Left renal cortex interstitium (tissue), 4 donors: ENCODE results near the gene PSMB9. TPM values are rescaled to one million over a fixed set of nuclear protein-coding genes. Genes with fewer than 3 reads are reported as not detected.
A peak's percentile ranks its signal among the peaks of the same experiment; 100 is the strongest.
"Not testable (repeated sequence)": the region's sequence is repeated elsewhere in the genome, so short reads cannot be mapped to it uniquely, and the experiment has no call there.

Experiments used
- DNase-seq, 4 donors: peaks; one replicate each; pipeline ENCODE4 v3.0.0-alpha.2; 2013; ENCODE audit warnings: low read depth in 4 of 4, low spot score in 2 of 4, missing footprints in 1 of 4
- polyA plus RNA-seq, 4 donors: library from polyadenylated mRNA; unstranded; fragments of 120-200 nt; gene quantifications; one replicate each; pipeline ENCODE4 v1.2.1, GENCODE V29; 2013; ENCODE audit not compliant: insufficient read length in 4 of 4

The PSMB9 gene
- polyA plus RNA-seq: 1 to 10 TPM; 4.4 to 8.4 (median 7.7) TPM

DNA sequence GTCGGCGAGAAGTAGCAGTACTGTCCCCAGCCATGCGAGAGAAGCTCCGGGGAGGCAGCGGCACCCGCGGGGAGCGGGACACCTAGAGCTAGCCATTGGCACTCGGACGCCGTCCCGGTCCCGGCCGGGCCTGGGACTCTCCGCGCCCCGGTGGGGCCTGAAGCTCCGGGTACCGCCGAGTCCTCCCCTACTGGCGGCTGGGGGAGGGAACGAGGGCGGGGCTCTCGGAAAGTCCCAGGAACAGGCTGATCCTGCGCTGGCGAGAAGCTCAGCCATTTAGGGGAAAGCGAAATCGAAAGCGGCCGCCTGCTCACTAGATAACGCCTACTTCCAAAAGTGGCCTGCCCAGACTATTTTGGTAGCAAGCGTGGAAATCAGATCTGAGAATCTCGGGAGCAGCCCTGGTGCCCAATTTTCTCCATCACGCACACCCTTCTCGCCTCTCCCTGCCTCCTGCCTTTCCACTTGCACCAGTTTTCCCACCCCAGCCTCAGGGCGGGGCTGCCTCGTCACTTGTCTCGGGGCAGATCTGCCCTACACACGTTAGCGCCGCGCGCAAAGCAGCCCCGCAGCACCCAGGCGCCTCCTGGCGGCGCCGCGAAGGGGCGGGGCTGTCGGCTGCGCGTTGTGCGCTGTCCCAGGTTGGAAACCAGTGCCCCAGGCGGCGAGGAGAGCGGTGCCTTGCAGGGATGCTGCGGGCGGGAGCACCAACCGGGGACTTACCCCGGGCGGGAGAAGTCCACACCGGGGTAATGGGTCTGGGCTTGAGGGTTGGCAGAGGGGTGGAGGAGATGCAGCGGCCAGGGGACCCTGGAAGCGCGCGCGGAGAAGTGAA is at the start of gene PSMB9, which contains the start of gene TAP1:
Gene PSMB9, plus strand, starts transcription at position 652 of the 835 bp plus-strand sequence. Its CDS starts 38 bp downstream, at position 690.
Gene TAP1, minus strand, starts transcription at position 164 of the 835 bp plus-strand sequence. Its CDS starts 68 bp downstream, at position 96.
- peak; percentile 85 to 88 (median 87) for DNase-seq

DNA sequence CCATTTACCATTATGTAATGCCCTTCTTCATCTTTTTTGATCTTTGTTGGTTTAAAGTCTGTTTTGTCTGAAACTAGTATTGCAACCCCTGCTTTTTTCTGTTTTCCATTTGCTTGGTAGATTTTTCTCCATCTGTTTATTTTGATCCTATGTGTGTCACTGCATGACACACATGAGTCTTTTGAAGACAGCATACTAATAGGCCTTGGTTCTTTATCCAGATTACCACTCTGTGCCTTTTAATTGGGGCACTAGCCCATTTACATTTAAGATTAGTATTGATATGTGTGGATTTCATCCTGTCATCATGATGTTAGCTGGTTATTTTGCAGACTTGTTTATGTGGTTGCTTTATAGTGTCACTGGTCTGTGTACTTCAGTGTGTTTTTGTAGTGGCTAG is 48.6 kb upstream of the PSMB9 start:
- DNase-seq: not testable (repeated sequence)

DNA sequence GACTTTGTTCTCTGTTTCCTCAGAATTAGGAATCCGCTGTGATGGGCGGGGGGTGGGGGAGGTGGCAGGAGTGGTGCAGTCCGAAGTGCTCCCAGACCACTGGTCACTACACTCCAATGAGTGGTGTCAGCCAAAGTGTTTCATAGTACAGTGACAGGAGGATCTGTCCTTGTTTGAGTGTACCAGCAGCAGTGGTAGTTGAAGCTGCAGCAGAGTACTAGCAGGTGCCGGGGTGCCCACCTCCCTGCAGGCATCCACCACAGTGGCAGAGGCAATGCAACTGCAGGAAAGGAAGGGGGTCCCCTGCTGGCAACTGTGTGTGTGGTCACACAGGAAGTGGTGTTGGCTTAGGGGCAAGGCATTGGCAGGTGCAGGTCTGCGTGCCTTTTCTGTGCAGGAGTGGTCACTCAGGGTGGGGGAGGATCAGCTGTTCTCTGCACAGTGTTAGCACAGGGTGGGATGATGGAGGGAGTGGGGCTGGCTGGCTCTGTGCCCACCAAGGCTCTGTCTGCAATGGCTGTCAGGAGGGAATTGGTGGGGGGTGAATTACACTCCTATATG is 46.9 kb upstream of the PSMB9 start:
- DNase-seq: no peak

- DNase-seq: no peak
Measured at GRCh38 chr6:32809171-32809570, 44.8 kb upstream of the PSMB9 start.

- DNase-seq: no peak
Measured at GRCh38 chr6:32814145-32814544, 39.8 kb upstream of the PSMB9 start.

GRCh38 chr6:32815115-32815514 is 38.9 kb upstream of the PSMB9 start:
- DNase-seq: no peak

DNA sequence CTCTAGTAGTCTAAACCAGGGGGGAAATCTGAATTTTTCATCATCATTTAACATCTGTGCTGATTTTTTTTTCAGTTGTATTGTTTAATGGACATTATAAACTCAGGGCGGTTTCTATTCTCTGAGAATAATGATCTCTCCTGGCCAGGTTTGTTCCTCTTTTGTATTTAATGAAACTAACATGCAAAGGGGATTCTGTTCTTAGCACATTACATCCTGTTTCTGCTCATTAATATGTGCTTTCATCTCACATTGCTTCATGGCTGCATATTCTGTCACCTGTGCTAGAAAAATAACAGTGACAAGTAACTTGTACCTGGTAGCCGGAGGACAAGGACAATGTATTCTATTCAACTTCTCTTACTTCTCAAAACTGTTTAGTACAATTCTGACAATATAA is 38.0 kb upstream of the PSMB9 start:
- DNase-seq: no peak

GRCh38 chr6:32816746-32817204 is 37.2 kb upstream of the PSMB9 start, which contains the start of gene HLA-DOB:
Gene HLA-DOB, minus strand, starts transcription at chr6:32817002. Its CDS starts 51 bp downstream, at chr6:32816951.
- DNase-seq: no peak

DNA sequence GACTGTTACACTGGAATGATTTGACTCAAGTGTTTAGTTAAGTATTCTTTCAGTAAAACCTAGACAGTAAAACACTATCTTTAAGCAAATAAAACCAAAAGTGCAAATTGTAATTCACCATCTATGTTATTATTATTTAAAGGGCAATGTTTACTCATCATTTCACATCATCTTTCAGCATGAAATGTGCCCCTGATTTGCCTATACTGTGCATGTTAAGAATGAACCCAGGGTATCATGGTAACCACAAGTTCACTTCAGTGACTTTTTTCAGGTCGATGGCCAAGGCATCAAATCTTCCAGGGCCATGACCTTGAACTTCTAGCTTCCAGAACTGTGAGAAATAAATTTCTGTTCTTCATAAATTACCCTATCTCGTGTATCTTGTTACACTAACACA is 35.1 kb upstream of the PSMB9 start:
- no peak for DNase-seq

GRCh38 chr6:32819729-32820128 is 34.3 kb upstream of the PSMB9 start:
- DNase-seq: no peak

GRCh38 chr6:32825966-32826365 is 28.0 kb upstream of the PSMB9 start:
- DNase-seq: no peak

GRCh38 chr6:32827025-32827424 is 27.0 kb upstream of the PSMB9 start:
- no peak for DNase-seq

- no peak for DNase-seq
Measured at GRCh38 chr6:32829495-32829894, 24.5 kb upstream of the PSMB9 start.

- no peak for DNase-seq
Measured at GRCh38 chr6:32830017-32830416, 24.0 kb upstream of the PSMB9 start.

DNA sequence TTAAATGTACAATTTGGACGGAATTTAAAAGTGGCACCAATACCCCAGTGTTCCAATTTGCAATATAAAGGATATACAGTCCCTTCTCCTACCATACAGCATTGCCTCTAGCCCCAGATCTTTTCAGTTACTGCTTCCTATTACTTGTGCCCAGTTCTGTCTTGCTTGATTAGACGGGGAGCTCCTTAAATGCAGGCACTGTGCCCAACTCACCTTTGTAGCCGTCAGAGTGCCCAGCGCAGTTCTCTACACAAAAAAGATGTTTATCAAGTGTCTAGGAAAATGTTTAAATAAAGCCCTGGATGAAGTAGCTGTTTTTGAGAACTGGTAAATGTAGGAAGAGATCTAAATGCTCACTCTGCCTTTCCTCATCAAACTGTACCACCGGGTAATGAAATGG is 23.1 kb upstream of the PSMB9 start:
- no peak for DNase-seq

- DNase-seq: no peak
Measured at GRCh38 chr6:32832535-32832934, 21.5 kb upstream of the PSMB9 start.

DNA sequence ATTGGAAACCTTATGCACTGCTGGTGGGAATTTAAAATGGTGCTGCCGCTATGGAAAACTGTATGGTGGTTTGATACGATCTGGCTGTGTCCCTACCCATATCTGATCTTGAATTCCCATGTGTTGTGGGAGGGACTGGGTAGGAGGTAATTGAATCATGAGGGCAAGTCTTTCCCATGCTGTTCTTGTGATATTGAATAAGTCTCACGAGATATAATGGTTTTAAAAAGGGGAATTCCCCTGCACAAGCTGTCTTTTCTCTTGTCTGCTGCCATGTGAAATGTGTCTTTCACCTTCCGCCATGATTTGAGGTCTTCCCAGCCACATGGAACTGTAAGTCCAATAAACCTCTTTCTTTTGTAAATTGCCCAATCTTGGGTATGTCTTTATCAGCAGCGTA is 20.3 kb upstream of the PSMB9 start:
- no peak for DNase-seq

DNA sequence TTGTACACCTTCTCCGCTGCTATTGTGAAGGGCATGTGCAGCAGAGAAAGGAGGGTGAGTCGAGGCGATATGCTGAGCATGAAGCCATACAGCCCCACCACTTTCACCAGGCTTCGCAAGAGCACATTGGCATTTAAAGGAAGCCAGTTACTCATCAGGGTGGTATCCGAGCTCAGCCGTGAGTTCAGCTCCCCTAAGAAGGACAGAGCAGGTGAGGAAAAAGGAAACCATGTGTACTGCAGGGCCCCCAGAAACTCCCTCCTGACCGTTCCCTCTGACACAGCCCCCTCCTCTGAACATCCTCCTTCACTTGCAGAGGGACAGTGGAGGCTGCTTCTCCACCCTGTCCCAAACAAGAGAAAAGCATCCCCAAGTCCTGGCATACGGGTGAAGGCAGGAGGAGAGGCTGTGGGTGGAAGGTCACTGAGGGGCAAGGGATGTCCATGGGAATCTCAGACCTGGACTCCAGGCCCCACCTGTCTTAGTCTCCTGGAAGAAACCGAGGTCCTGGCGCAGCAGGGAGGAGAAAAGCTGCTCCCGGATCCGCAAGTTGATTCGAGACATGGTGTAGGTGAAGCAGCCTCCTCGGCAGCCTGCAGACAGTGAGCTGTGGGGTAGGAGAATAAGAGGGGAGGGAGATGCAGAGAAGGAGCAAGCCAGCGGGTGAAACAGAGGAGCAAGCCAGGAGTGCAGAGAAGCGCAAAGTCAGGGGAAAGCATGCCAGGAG is 18.7 kb upstream of the PSMB9 start:
- DNase-seq: no peak

DNA sequence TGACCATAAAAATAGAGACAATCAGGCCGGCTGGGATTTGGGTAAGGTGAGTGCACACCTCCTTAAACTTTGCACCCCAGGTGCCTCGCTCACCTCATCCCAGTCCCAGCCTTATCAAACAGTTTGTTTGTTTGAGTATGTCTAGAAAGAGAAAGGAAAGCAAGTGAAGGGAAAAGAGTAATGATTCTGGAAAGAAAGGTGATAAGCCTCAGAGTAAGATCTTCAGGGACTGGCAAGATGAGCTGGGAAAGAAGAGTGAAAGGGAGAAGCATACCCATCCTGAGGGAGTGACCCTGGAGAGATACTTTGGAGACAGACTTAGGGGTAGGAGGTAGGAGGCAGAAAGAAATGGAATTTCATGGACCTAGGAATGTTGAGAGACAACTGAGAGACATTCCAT is 17.1 kb upstream of the PSMB9 start:
- DNase-seq: no peak

- no peak for DNase-seq
Measured at GRCh38 chr6:32837651-32838113, 16.3 kb upstream of the PSMB9 start.
